Ectodermal cell (in vitro differentiated cells): ENCODE measurements around the gene SAPCD2.
"Not testable (repeated sequence)": the region's sequence is repeated elsewhere in the genome, so short reads cannot be mapped to it uniquely, and the experiment has no call there.

Source experiments
- H3K27ac ChIP-seq: 2 replicates; pipeline ENCODE4 v1.7.0; 2013; ENCODE audit warnings: mild to moderate bottlenecking, low read depth, low read length; ENCODE audit not compliant: insufficient read depth, poor library complexity, severe bottlenecking
- H3K27me3 ChIP-seq: 2 replicates; pipeline ENCODE4 v1.7.0; 2013; ENCODE audit warnings: mild to moderate bottlenecking, low read length; ENCODE audit not compliant: insufficient read depth, control insufficient read depth, poor library complexity, severe bottlenecking
- H3K36me3 ChIP-seq: one replicate; pipeline ENCODE4 v1.7.0; 2013; ENCODE audit warnings: low read length; ENCODE audit not compliant: control insufficient read depth, insufficient read depth
- H3K4me1 ChIP-seq: one replicate; pipeline ENCODE4 v1.7.0; 2013; ENCODE audit warnings: low read length; ENCODE audit not compliant: control insufficient read depth, insufficient read depth
- H3K4me3 ChIP-seq: 2 replicates; pipeline ENCODE4 v1.7.0; 2013; ENCODE audit warnings: low read depth, low read length, control low read depth; ENCODE audit not compliant: insufficient read depth
- H3K9me3 ChIP-seq: 2 replicates; pipeline ENCODE4 v1.7.0; 2013; ENCODE audit warnings: mild to moderate bottlenecking, low read length, moderate library complexity; ENCODE audit not compliant: control insufficient read depth
- WGBS, 2 experiments: methylation state at CpG; one replicate each; pipeline ENCODE4 v1.1.7; 2013; ENCODE audit warnings: missing lambda C conversion rate in 2 of 2; 5-methylcytosine and 5-hydroxymethylcytosine counted together

The SAPCD2 gene

DNA sequence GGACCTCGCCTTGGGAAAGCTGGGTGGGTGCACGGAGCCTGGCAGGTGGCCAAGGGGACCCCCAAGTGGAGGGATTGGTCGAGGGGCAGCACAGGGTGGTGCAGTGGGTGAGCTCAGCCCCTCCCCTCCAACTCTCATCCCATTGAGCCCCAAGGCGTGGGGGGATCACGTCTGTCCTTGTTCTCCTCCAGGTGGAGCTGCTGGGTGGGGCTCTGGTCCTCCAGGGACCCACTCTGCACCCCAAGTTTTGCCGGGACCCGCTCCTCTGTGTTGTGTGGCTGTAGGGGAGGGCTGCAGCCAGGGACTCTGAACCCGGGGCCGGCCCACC is 34.9 kb downstream of the SAPCD2 start:
- no peaks in the 10 kb centered on the region for H3K9me3 ChIP-seq
- WGBS, 2 experiments, result 32 to 36% methylated on average over 9 of the region's 9 CpGs
- H3K4me1 ChIP-seq, result no peaks in the 10 kb centered on the region
- H3K4me3 ChIP-seq, result no peak overlapping the region
- peaks cover 5% of the 10 kb centered on the region for H3K27me3 ChIP-seq
- no peak overlapping the region for H3K27ac ChIP-seq
- H3K36me3 ChIP-seq, result peaks cover 4% of the 10 kb centered on the region

- peaks cover 4% of the 10 kb centered on the region for H3K36me3 ChIP-seq
- WGBS, 2 experiments, result 40 to 44% methylated on average over 24 of the region's 24 CpGs
- no peak overlapping the region for H3K4me3 ChIP-seq
- peaks cover 5% of the 10 kb centered on the region for H3K27me3 ChIP-seq
- H3K27ac ChIP-seq, result no peak overlapping the region
- no peaks in the 10 kb centered on the region for H3K4me1 ChIP-seq
- no peaks in the 10 kb centered on the region for H3K9me3 ChIP-seq
Observed at GRCh38 chr9:137034709-137035506, 35.4 kb downstream of the SAPCD2 start.

DNA sequence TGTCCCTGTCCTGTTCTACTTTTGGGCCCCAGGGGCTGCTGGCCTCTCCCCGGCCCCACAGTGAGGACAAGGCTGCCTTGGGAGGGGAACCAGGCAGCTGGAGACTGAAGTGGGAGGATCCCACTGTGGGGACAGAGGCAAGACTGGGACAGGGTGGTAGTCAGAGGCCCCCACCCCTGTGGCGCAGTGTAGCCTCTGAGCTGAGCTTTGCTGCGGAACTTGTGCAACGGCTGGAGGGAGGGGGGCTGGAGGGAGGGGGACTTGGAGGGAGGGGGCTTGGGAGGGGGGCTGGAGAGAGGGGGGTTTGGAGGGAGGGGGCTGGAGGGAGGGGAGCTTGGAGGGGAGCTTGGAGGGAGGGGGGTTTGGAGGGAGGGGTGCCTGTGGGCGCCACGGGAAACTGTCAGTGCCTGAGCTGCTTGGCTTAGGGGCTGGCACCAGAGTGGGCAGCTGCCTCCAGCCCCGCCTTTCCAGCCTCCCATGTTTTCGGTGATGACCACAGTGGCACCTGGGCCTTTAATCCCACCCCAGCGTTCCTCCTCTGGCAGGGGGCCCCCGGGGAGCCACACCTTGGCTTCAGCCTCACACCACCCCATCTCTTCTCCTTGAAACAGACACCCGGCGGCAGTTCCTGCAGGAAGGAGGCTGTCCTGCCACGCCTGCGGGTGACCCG is 36.2 kb downstream of the SAPCD2 start:
- H3K27ac ChIP-seq, result no peak overlapping the region
- H3K4me3 ChIP-seq, result no peak overlapping the region
- no peaks in the 10 kb centered on the region for H3K9me3 ChIP-seq
- peaks cover under 1% of the 10 kb centered on the region for H3K4me1 ChIP-seq
- 85 to 86% methylated on average over 13 of the region's 15 CpGs for WGBS, 2 experiments
- H3K36me3 ChIP-seq, result peaks cover 2% of the 10 kb centered on the region
- H3K27me3 ChIP-seq, result peaks cover 7% of the 10 kb centered on the region

- WGBS, 2 experiments, result 88 to 95% methylated on average over 5 of the region's 5 CpGs
- H3K27ac ChIP-seq, result not testable (repeated sequence)
- H3K27me3 ChIP-seq, result peaks cover 14% of the 10 kb centered on the region
Observed at GRCh38 chr9:137033481-137033880, 36.9 kb downstream of the SAPCD2 start.

DNA sequence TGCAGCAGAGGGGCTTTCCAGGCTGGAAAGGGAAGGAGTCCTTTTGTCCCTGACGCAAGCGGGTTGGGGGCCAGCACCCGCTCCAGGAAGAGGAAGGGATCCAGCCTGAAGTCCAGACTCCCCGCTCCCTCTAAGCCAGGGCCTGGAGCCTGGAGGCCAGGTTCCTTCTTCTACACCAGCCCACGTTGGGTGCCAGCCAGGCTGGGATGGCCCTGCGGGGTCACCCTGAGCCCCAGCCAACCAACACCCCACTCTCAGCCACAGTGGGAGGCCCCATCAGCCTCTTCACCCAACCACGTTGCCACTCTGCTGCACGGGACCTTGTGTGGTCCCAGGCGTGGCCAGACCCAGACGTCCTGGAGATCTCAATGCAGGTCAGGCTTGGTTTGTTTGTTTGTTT is 37.5 kb downstream of the SAPCD2 start:
- Histone ChIP-seq H3K4me1 (peaks cover 7% of the 10 kb centered on the region), H3K27ac (no peak overlapping the region), H3K4me3 (no peak overlapping the region), H3K36me3 (no peaks in the 10 kb centered on the region), H3K9me3 (no peaks in the 10 kb centered on the region), H3K27me3 (peaks cover 16% of the 10 kb centered on the region)
- WGBS, 2 experiments, result 85 to 89% methylated on average over 10 of the region's 10 CpGs

More at GRCh38 chr9:137033481-137033880, 36.9 kb downstream of the SAPCD2 start:
- H3K4me1 ChIP-seq, H3K4me3 ChIP-seq, H3K9me3 ChIP-seq, H3K36me3 ChIP-seq: not testable (repeated sequence)

GRCh38 chr9:137031904-137032640 is 38.3 kb downstream of the SAPCD2 start, which contains the start of gene FUT7:
Gene FUT7 (minus strand): TSS chr9:137032088. CDS start chr9:137031991, 97 bp downstream.
- no peaks in the 10 kb centered on the region for H3K36me3 ChIP-seq
- peaks cover 23% of the 10 kb centered on the region for H3K27me3 ChIP-seq
- peaks cover 11% of the 10 kb centered on the region for H3K4me1 ChIP-seq
- no peak within 1 kb of the TSS for H3K27ac ChIP-seq
- 83 to 85% methylated on average over 16 of the region's 16 CpGs for WGBS, 2 experiments
- no peaks in the 10 kb centered on the region for H3K9me3 ChIP-seq
- H3K4me3 ChIP-seq, result no peak within 1 kb of the TSS

- peaks cover 22% of the 10 kb centered on the region for H3K4me1 ChIP-seq
- peaks cover 24% of the 10 kb centered on the region for H3K27me3 ChIP-seq
- no peak overlapping the region for H3K4me3 ChIP-seq
- no peaks in the 10 kb centered on the region for H3K36me3 ChIP-seq
- H3K9me3 ChIP-seq, result no peaks in the 10 kb centered on the region
- no peak overlapping the region for H3K27ac ChIP-seq
- 95% methylated on average over 65 of the region's 65 CpGs for WGBS, 2 experiments
Observed at GRCh38 chr9:137030538-137031527, 39.5 kb downstream of the SAPCD2 start.

DNA sequence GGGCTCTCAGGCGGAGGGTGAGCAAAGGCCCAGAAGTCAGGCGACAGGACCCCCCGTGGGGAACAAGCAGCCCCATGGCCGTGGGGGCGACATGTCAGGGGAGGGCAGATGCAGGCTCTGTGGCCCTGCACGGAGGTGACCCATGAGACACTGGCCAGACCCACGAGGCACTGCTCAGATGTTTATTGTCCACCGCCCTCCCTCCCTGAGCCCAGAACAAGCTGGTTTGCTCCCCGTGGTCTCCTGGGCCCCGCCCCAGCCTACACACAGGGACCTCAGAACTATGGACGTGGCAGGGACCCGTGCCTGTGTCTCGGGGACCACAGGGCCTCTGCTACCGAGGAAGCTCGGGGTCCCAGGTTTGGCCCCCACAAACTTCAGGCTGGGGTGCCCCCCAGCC is 40.4 kb downstream of the SAPCD2 start:
- H3K36me3 ChIP-seq, result no peaks in the 10 kb centered on the region
- no peaks in the 10 kb centered on the region for H3K9me3 ChIP-seq
- H3K4me3 ChIP-seq, result no peak overlapping the region
- H3K27ac ChIP-seq, result no peak overlapping the region
- H3K4me1 ChIP-seq, result peaks cover 30% of the 10 kb centered on the region
- 91 to 93% methylated on average over 15 of the region's 15 CpGs for WGBS, 2 experiments
- H3K27me3 ChIP-seq, result peaks cover 24% of the 10 kb centered on the region

DNA sequence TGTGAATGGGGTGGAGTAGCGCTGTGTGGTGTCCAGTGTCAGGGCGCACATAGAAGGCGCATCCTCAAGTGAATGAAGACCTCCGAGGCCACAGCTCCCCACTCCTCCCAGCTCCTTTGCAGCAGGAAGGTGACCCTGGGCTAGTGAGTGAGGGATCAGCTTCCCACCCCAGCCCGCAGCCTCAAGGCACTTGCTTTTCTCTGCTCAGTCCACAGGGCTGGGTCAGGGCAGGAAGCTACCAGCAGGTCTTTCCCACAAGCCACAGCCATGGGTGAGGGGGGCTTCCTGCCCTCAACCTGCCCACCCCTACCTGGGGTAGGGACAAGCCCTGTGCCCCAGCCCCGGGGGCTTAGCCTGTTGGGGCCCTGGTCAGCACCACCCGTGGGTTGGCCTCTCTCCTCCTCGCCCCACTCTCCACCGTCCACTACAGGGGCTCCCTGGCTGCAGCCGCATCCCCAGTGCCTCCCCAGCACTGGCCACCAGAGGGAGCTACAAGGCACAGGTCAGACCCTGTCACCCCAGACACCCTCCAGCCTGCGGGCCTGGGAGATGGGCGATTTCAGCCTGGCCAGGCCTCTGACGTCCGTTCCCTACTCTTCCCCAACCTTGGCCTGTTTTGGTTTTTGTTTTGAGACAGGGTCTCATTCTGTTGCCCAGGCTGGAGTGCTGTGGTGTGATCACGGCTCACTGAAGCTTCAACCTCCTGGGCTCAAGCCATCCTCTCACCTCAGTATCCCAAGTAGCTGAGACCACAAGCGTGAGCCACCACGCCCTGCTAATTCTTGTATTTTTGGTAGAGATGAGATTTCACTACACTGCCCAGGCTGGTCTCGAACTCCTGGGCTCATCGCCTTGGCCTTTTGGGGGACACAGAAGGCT is 41.1 kb downstream of the SAPCD2 start:
- H3K27ac ChIP-seq, result no peak overlapping the region
- H3K4me3 ChIP-seq, result peak overlapping the region; percentile 56
- no peaks in the 10 kb centered on the region for H3K36me3 ChIP-seq
- H3K4me1 ChIP-seq, result peaks cover 32% of the 10 kb centered on the region
- peaks cover 19% of the 10 kb centered on the region for H3K27me3 ChIP-seq
- H3K9me3 ChIP-seq, result no peaks in the 10 kb centered on the region
- 46 to 47% methylated on average over 19 of the region's 19 CpGs for WGBS, 2 experiments
